ENCODE data around the gene TAC3.
"Not testable (repeated sequence)": the region's sequence is repeated elsewhere in the genome, so short reads cannot be mapped to it uniquely, and the experiment has no call there.

The TAC3 gene

DNA sequence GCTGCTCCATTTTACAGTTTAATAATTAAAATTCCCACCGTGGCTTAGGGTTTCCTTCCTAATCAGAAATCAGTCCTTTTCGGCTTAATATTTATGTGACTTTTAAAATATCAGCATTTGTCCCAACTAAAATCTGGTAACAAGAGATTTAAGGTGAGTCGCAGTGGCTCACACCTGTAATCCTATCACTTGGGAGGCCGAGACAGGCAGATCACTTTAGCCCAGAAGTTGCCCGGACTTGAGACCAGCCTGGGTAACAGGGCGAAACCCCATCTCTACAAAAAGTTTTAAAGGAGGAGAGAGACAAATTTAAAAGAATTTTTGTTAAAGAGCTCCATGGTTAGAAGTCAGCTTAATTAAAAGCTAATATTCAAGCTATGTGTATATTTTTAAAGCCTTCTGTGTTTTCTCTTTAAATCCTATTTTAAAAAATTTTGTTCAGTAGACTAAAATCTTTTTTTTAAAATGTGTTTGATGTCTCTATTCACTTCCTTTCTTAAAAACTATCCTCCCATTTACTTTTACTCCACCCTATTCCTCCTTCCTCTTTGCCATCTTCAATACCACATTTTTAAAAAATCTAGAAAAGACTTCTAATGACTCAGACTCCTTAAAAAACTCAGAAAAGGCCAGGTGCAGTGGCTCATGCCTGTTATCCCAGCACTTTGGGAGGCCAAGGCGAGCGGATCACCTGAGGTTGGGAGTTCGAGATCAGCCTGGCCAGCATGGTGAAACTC lies 3.8 kb upstream of the TAC3 start:
- no peak for TF ChIP-seq SNAI2 (CRISPR knock-in tag; IDR thresholded peaks at IDR 0.05)
- no peak for ATAC-seq

DNA sequence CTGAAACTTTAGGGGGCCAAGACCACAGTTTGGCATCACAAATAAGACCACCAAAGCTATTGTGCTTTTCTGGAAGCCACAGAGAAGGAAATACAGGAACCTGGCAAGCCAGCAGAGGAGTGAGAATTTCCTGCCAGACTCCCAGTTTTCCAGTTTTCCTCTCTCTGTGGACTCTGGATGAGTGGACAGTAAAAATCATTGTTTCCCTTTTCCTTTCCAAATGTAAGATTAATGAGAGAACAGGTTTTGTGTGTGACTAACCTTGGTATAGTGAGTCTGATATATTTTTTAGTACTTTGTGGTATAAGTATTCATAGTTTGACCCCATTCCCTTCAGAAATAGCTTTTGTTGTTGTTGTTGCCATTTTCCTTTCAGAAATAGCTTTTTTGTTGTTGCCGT lies 2.6 kb upstream of the TAC3 start:
- TF ChIP-seq RARB (CRISPR knock-in tag; IDR thresholded peaks at IDR 0.05): no peak
- no peak for TF ChIP-seq ZFP3 (CRISPR knock-in tag; IDR thresholded peaks at IDR 0.05)
- TF ChIP-seq, protein P1, sequence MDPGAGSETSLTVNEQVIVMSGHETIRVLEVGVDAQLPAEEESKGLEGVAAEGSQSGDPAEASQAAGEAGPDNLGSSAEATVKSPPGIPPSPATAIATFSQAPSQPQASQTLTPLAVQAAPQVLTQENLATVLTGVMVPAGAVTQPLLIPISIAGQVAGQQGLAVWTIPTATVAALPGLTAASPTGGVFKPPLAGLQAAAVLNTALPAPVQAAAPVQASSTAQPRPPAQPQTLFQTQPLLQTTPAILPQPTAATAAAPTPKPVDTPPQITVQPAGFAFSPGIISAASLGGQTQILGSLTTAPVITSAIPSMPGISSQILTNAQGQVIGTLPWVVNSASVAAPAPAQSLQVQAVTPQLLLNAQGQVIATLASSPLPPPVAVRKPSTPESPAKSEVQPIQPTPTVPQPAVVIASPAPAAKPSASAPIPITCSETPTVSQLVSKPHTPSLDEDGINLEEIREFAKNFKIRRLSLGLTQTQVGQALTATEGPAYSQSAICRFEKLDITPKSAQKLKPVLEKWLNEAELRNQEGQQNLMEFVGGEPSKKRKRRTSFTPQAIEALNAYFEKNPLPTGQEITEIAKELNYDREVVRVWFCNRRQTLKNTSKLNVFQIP (CRISPR knock-in tag; IDR thresholded peaks at IDR 0.05; ENCODE audit: borderline replicate concordance, low read depth): no peak
- TF ChIP-seq TOX (CRISPR knock-in tag; IDR thresholded peaks at IDR 0.05; ENCODE audit: borderline replicate concordance): no peak
- no peak for TF ChIP-seq ZFP30 (CRISPR knock-in tag; IDR thresholded peaks at IDR 0.05)
- no peak for TF ChIP-seq CSRNP3 (CRISPR knock-in tag; IDR thresholded peaks at IDR 0.05)
- no peak for TF ChIP-seq OSR1 (CRISPR knock-in tag; IDR thresholded peaks at IDR 0.05)
- TF ChIP-seq CREB5 (CRISPR knock-in tag; IDR thresholded peaks at IDR 0.05; ENCODE audit: low read depth): no peak
- no peak for TF ChIP-seq PPARA (CRISPR knock-in tag; IDR thresholded peaks at IDR 0.05; ENCODE audit: borderline replicate concordance)
- TF ChIP-seq ESRRG (CRISPR knock-in tag; IDR thresholded peaks at IDR 0.05): no peak
- ATAC-seq: no peak

- not testable (repeated sequence) for ATAC-seq
Observed at GRCh38 chr12:57018353-57018752, 2.0 kb upstream of the TAC3 start.

DNA sequence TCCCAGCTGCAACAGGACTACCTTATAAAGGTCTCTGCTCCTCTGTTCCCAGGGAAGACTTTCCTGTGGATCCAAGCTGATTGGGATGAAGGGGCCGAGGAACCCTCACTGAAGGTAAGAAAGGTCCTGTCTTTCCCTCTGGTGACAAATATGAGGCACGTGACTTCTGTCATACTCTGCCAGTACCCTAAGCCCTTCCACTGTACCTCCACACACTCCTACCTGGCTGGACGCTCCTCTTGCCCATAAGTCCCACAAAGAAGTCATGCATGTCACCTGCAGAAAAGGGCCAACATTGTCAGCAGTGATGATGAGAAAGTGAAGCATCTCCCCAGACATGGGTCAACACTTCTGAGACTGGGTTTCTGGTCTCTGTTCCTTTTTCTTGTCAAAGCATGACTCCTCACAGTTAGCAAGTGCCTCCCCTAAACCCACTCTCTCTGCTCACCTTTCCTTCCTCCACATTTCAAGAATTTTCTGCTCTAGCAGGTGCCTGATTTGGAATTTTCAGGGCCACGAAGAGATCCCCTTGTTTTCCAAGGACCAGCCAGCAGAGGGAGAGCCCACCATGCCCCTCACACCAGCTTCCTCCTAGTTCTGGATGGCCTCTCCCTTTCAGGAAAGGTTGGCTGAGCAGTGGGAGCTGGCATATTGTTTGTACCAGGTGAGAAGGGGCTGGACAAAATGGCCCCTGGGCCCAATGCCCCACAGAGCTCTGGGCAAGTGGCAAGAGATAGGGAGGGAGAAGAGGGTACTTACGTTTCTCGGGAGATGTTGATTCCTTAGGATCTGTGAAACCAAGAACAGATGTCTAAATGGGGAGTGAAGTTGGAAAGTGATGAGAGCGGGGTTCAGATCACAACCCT lies 3.5 kb downstream of the TAC3 start:
- ATAC-seq: no peak
- TF ChIP-seq ZNF70 (CRISPR knock-in tag; IDR thresholded peaks at IDR 0.05) (no peak), TSHZ2 (CRISPR knock-in tag; IDR thresholded peaks at IDR 0.05) (no peak), BACH2 (CRISPR knock-in tag; IDR thresholded peaks at IDR 0.05; ENCODE audit: borderline replicate concordance) (no peak), ZC3H10 (CRISPR knock-in tag; IDR thresholded peaks at IDR 0.05) (no peak), ZNF565 (CRISPR knock-in tag; conservative IDR thresholded peaks at IDR 0.05; ENCODE audit: low read depth) (no peak), ARNTL (CRISPR knock-in tag; IDR thresholded peaks at IDR 0.05; ENCODE audit: borderline replicate concordance, low read depth) (no peak), ZNF8 (CRISPR knock-in tag; IDR thresholded peaks at IDR 0.05) (no peak), ZFP30 (CRISPR knock-in tag; IDR thresholded peaks at IDR 0.05) (no peak), OSR1 (CRISPR knock-in tag; IDR thresholded peaks at IDR 0.05) (no peak), CSRNP3 (CRISPR knock-in tag; IDR thresholded peaks at IDR 0.05) (no peak)
- TF ChIP-seq, protein P1 (CRISPR knock-in tag; IDR thresholded peaks at IDR 0.05; ENCODE audit: borderline replicate concordance, low read depth): no peak

Measured in SK-N-SH treated with all-trans-retinoic acid at 6 μM for 48 hours (cell line).